ENCODE measurements around the gene PEX16.

Gene PEX16

DNA sequence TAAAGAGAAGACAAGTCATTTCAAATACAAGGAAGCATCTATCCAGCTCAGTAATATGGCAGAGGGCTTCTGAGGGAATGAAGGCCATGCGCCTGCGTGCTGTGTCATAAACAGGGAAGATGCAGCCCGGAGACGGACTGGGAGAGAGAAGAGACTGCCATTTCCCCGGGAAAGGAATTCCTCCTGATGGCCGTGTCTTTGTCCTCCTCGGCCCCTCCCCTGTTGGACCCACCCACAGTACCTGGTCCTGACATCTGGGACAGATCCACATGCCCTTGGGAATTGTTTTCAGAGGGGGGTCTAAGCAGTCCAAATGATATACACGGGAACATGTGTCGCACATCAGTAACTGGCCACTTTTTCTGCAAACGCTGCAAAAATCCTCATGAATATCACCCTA lies 20.2 kb upstream of the PEX16 start:
- no peak for DNase-seq (ENCODE audit: low read depth)
- TF ChIP-seq, protein P1, sequence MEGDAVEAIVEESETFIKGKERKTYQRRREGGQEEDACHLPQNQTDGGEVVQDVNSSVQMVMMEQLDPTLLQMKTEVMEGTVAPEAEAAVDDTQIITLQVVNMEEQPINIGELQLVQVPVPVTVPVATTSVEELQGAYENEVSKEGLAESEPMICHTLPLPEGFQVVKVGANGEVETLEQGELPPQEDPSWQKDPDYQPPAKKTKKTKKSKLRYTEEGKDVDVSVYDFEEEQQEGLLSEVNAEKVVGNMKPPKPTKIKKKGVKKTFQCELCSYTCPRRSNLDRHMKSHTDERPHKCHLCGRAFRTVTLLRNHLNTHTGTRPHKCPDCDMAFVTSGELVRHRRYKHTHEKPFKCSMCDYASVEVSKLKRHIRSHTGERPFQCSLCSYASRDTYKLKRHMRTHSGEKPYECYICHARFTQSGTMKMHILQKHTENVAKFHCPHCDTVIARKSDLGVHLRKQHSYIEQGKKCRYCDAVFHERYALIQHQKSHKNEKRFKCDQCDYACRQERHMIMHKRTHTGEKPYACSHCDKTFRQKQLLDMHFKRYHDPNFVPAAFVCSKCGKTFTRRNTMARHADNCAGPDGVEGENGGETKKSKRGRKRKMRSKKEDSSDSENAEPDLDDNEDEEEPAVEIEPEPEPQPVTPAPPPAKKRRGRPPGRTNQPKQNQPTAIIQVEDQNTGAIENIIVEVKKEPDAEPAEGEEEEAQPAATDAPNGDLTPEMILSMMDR (IDR thresholded peaks at IDR 0.05; ENCODE audit: low read depth, low read length, missing control alignments), result no peak
- no peak overlapping the region for H3K4me3 ChIP-seq (ENCODE audit: low read depth, low read length)

DNA sequence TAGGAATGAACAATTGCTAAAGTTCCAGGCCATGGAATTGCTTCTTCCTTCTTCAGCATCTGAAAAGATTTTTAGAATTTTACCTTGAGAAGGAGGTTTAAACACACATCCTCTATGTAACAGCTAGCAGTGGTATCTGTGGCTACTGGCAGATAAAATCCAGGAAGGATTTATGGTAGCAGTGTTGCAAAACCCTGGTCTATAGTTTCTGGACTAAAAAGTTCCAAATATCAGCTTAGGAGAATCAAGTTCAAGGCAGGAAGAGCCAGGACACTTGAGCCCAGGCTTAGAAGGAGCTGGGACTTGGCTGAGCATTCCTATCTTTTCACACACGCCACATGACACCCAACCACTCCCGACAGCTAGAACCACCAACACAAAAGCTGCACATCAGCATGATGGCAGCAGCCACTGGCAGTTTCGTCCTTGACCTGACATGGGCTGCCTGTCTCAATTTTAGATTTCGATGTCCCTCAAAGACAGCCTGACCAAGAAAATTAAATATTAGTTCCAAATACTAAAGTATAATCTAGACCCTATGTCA lies 18.9 kb upstream of the PEX16 start:
- TF ChIP-seq, protein P1 (IDR thresholded peaks at IDR 0.05; ENCODE audit: low read depth, low read length, missing control alignments), result no peak
- no peak for DNase-seq (ENCODE audit: low read depth)
- H3K4me3 ChIP-seq (ENCODE audit: low read depth, low read length), result no peak overlapping the region

DNA sequence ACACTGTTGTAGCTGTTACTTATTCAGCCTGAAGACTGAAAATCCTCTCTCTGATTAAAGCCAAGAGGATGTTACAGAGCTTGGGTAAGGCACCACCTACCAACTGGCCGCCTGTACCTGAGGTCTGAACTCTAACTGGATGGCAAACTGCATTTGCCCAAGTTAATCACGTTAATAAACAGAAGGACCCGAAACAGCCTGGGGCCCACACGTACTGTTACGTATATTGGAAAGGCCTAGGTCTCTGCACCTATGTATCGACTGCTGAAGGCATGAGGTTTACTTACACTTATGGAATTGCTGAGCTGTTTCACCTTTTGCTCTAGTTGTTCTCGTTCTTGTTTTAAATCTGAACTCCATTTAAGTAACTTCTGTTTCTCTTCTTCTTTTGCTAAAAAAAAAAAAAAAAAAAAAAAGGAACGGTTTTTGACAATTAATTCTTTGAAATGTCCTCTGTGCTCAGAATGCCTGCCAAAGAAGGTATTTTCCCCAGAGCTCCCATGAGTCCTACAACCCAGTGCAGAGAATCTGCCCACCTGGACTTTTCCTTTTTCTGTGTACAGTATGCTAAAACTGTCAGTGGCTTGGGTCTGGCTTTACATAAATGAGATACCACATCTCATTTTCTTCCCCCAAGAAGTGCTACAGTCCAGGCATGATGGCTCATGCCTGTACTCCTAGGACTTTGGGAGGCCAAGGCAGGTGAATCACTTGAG lies 17.8 kb upstream of the PEX16 start:
- no peak overlapping the region for H3K4me3 ChIP-seq (ENCODE audit: low read depth, low read length)
- no peak for DNase-seq (ENCODE audit: low read depth)
- TF ChIP-seq, protein P1 (IDR thresholded peaks at IDR 0.05; ENCODE audit: low read depth, low read length, missing control alignments), result no peak

GRCh38 chr11:45934580-45935318 lies 17.1 kb upstream of the PEX16 start:
- no peak overlapping the region for H3K4me3 ChIP-seq (ENCODE audit: low read depth, low read length)
- TF ChIP-seq, protein P1 (IDR thresholded peaks at IDR 0.05; ENCODE audit: low read depth, low read length, missing control alignments), result no peak
- DNase-seq (ENCODE audit: low read depth), result no peak

- TF ChIP-seq, protein P1 (IDR thresholded peaks at IDR 0.05; ENCODE audit: low read depth, low read length, missing control alignments), result no peak
- no peak for DNase-seq (ENCODE audit: low read depth)
- no peak overlapping the region for H3K4me3 ChIP-seq (ENCODE audit: low read depth, low read length)
These were observed 16.3 kb upstream of the PEX16 start for GRCh38 chr11:45933846-45934579.

- DNase-seq (ENCODE audit: low read depth), result no peak
- TF ChIP-seq, protein P1 (IDR thresholded peaks at IDR 0.05; ENCODE audit: low read depth, low read length, missing control alignments), result no peak
- H3K4me3 ChIP-seq (ENCODE audit: low read depth, low read length), result no peak overlapping the region
These were observed 15.6 kb upstream of the PEX16 start for GRCh38 chr11:45933131-45933831.

Data from GM12864 (cell line).